Kidney (tissue), 14 donors: ENCODE measurements around the gene SCN4B. TPM values are rescaled to one million over a fixed set of nuclear protein-coding genes. Genes with fewer than 3 reads are reported as not detected.

Source experiments
- DNase-seq, 5 donors: peaks; one replicate each; pipeline ENCODE4 v3.0.0-alpha.2; 2013 to 2020
- FAIRE-seq: peaks from 2 replicates; lab custom pipeline; 2012; peaks lifted over from hg19 to GRCh38; lab: Jason Lieb, UNC
- H3K27ac ChIP-seq, 2 donors: one replicate each; pipeline ENCODE4 v1.7.0; 2013; ENCODE audit warnings: low read depth in 2 of 2, low read length in 2 of 2, inconsistent platforms in 1 of 2
- H3K27me3 ChIP-seq: one replicate; pipeline ENCODE4 v1.7.1; 2013; ENCODE audit warnings: low read length, inconsistent platforms; ENCODE audit not compliant: control insufficient read depth, insufficient read depth
- H3K36me3 ChIP-seq, 3 donors: one replicate each; pipeline versions ENCODE4 v1.7.0 to v1.7.1; 2013; ENCODE audit warnings: low read length in 3 of 3, control low read depth in 1 of 3, inconsistent platforms in 1 of 3; ENCODE audit not compliant: insufficient read depth in 3 of 3, control insufficient read depth in 2 of 3
- H3K4me1 ChIP-seq, 3 donors: one replicate each; pipeline versions ENCODE4 v1.7.0 to v1.7.1; 2013; ENCODE audit warnings: low read length in 3 of 3, inconsistent platforms in 1 of 3, low read depth in 1 of 3; ENCODE audit not compliant: control insufficient read depth in 2 of 3, insufficient read depth in 2 of 3
- H3K4me3 ChIP-seq, 3 donors: one replicate each; pipeline versions ENCODE4 v1.7.0 to v1.8.1; 2013; ENCODE audit warnings: low read length in 3 of 3, control low read depth in 1 of 3, inconsistent platforms in 1 of 3
- H3K9ac ChIP-seq, 3 donors: one replicate each; pipeline versions ENCODE4 v1.7.0 to v1.7.1; 2013; ENCODE audit warnings: low read length in 3 of 3, control low read depth in 1 of 3, inconsistent platforms in 1 of 3
- H3K9me3 ChIP-seq, 3 donors: one replicate each; pipeline versions ENCODE4 v1.7.0 to v1.7.1; 2013; ENCODE audit warnings: low read length in 3 of 3, control low read depth in 1 of 3, inconsistent platforms in 1 of 3; ENCODE audit not compliant: control insufficient read depth in 2 of 3, insufficient read depth in 1 of 3
- intact Hi-C: fragments of 100-400 bp; cut with DNase I; formaldehyde crosslinking; loops from one replicate; pipeline ENCODE4 v1.11.1; 2022
- polyA plus RNA-seq: library from polyadenylated mRNA; stranded (reverse); fragments of 350-450 nt; fragmentation: Illumina TruSeq; extraction: RNeasy Lipid Tissue Mini Kit (QIAGEN cat#74804); gene quantifications from one replicate; pipeline ENCODE4 v1.2.3, GENCODE V29; 2014; ENCODE audit warnings: low read depth, low replicate concordance; ENCODE audit not compliant: insufficient read depth
- total RNA-seq: library from RNA; stranded (reverse); fragmentation: NEBNext Ultra II Directional; extraction: Animal tissue kit (Norgen Biotek cat#: 25700); gene quantifications from one replicate; pipeline ENCODE4 v1.2.1, GENCODE V29; 2021
- TF ChIP-seq, protein P1 (sequence below): IDR thresholded peaks from 3 replicates; pipeline ENCODE4 v1.5.1; 2012; ENCODE audit warnings: mild to moderate bottlenecking, moderate library complexity, borderline replicate concordance; ENCODE audit not compliant: insufficient read depth; ENCODE audit errors: extremely low read depth
- donor health status: control.
- donor health status: control.
- donor health status: control.
- donor health status: control.
- donor health status: control.
- donor health status: DM: yes; HTN: yes; CAD: no.
- donor health status: Normal renal cell carcinoma (clear cell type).

Gene SCN4B
- total and polyA plus RNA-seq, 2 donors from 2014 or later = 1.4 to 3.5 TPM

DNA sequence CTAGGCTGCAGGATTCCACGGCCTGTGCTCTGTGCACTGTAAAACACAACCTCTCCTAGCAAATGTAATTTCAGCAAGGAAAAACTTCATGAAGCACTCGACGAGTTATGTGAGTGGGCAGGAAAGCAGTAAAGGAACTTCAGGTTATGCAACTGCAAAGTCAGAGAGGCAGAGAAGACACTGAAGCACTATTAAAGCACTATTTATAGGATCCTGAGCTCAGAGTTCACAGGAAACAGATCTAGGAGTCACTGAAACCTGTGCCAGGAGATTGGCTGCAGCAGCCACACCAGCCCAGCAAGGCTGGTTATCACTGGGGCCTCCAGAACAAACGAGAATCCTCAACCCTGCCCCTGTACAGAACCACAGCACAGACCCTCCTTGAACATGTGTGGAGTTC is 68.4 kb downstream of the SCN4B start:
- no peak for FAIRE-seq

More for the DNA sequence above, 68.4 kb downstream of the SCN4B start:
- TF ChIP-seq, protein P1, sequence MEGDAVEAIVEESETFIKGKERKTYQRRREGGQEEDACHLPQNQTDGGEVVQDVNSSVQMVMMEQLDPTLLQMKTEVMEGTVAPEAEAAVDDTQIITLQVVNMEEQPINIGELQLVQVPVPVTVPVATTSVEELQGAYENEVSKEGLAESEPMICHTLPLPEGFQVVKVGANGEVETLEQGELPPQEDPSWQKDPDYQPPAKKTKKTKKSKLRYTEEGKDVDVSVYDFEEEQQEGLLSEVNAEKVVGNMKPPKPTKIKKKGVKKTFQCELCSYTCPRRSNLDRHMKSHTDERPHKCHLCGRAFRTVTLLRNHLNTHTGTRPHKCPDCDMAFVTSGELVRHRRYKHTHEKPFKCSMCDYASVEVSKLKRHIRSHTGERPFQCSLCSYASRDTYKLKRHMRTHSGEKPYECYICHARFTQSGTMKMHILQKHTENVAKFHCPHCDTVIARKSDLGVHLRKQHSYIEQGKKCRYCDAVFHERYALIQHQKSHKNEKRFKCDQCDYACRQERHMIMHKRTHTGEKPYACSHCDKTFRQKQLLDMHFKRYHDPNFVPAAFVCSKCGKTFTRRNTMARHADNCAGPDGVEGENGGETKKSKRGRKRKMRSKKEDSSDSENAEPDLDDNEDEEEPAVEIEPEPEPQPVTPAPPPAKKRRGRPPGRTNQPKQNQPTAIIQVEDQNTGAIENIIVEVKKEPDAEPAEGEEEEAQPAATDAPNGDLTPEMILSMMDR = no peak
- H3K27ac ChIP-seq = no peak overlapping the region
- H3K4me1 ChIP-seq = peaks cover 0 to 17% (median 12%) of the 10 kb centered on the region in 3 donors
- H3K9me3 ChIP-seq = no peaks in the 10 kb centered on the region
- peak overlapping the region in 1 of 3 donors; percentile 0 for H3K4me3 ChIP-seq
- no peaks in the 10 kb centered on the region for H3K36me3 ChIP-seq
- H3K27me3 ChIP-seq = no peaks in the 10 kb centered on the region
- H3K9ac ChIP-seq = peak overlapping the region in 1 of 3 donors; percentile 42
- intact Hi-C loops = no loop called here
- peak in 2 of 5 donors; percentile 48 to 65 for DNase-seq

Other genes starting within 250 kb of the SCN4B start
- 1.9 TPM for gene TMPRSS13, start 223.4 kb downstream of the SCN4B start, total RNA-seq
- 1.2 TPM for gene TMPRSS13, start 223.4 kb downstream of the SCN4B start, polyA plus RNA-seq
- gene IL10RA, start 166.4 kb downstream of the SCN4B start, total RNA-seq = 37.2 TPM
- 1.8 TPM for gene IL10RA, start 166.4 kb downstream of the SCN4B start, polyA plus RNA-seq
- gene TMPRSS4, start 75.7 kb downstream of the SCN4B start, total RNA-seq = 234 TPM
- gene TMPRSS4, start 75.7 kb downstream of the SCN4B start, polyA plus RNA-seq = 27.8 TPM
- gene SMIM35, start 65.9 kb downstream of the SCN4B start, total RNA-seq = not detected
- 0.80 TPM for gene SMIM35, start 65.9 kb downstream of the SCN4B start, polyA plus RNA-seq
- gene SCN2B, start 23.8 kb upstream of the SCN4B start, total RNA-seq = 0.25 TPM
- 0.54 TPM for gene SCN2B, start 23.8 kb upstream of the SCN4B start, polyA plus RNA-seq
- gene JAML, start 72.2 kb upstream of the SCN4B start, total RNA-seq = 17.1 TPM
- 2.5 TPM for gene JAML, start 72.2 kb upstream of the SCN4B start, polyA plus RNA-seq
- gene MPZL3, start 99.5 kb upstream of the SCN4B start, total RNA-seq = 10.0 TPM
- 1.7 TPM for gene MPZL3, start 99.5 kb upstream of the SCN4B start, polyA plus RNA-seq
- 111 TPM for gene MPZL2, start 111.5 kb upstream of the SCN4B start, total RNA-seq
- 16.8 TPM for gene MPZL2, start 111.5 kb upstream of the SCN4B start, polyA plus RNA-seq
- 14.3 TPM for gene CD3E, start 151.9 kb upstream of the SCN4B start, total RNA-seq
- 2.2 TPM for gene CD3E, start 151.9 kb upstream of the SCN4B start, polyA plus RNA-seq
- 8.7 TPM for gene CD3D, start 189.9 kb upstream of the SCN4B start, total RNA-seq
- 1.4 TPM for gene CD3D, start 189.9 kb upstream of the SCN4B start, polyA plus RNA-seq
- gene CD3G, start 191.5 kb upstream of the SCN4B start, total RNA-seq = 4.8 TPM
- gene CD3G, start 191.5 kb upstream of the SCN4B start, polyA plus RNA-seq = 0.45 TPM
- gene UBE4A, start 206.8 kb upstream of the SCN4B start, total RNA-seq = 39.2 TPM
- gene UBE4A, start 206.8 kb upstream of the SCN4B start, polyA plus RNA-seq = 11.2 TPM
- 173 TPM for gene ATP5MG, start 248.8 kb upstream of the SCN4B start, total RNA-seq
- gene ATP5MG, start 248.8 kb upstream of the SCN4B start, polyA plus RNA-seq = 811 TPM